DMS53 treated with DMSO at 0.1 percent for 48 hours (cell line): ENCODE measurements around the gene MYO18B.
"Not testable (repeated sequence)": the region's sequence is repeated elsewhere in the genome, so short reads cannot be mapped to it uniquely, and the experiment has no call there.

Experiments
- DNase-seq: peaks from one replicate; lab custom pipeline; 2025; ENCODE audit not compliant: unreplicated experiment; lab: John Stamatoyannopoulos, UW

Gene MYO18B

GRCh38 chr22:25970999-25971811 lies 229.2 kb downstream of the MYO18B start:
- DNase-seq = no peak

GRCh38 chr22:25972397-25972796 lies 230.4 kb downstream of the MYO18B start:
- no peak for DNase-seq

GRCh38 chr22:25976356-25976755 lies 234.4 kb downstream of the MYO18B start:
- DNase-seq = no peak

- DNase-seq = no peak
Observed at GRCh38 chr22:25979968-25980367, 238.0 kb downstream of the MYO18B start.

GRCh38 chr22:25984911-25985310 lies 242.9 kb downstream of the MYO18B start:
- not testable (repeated sequence) for DNase-seq

GRCh38 chr22:25987948-25988347 lies 246.0 kb downstream of the MYO18B start:
- no peak for DNase-seq

GRCh38 chr22:25990940-25991339 lies 249.0 kb downstream of the MYO18B start:
- no peak for DNase-seq

GRCh38 chr22:25992331-25992730 lies 250.3 kb downstream of the MYO18B start:
- no peak for DNase-seq

GRCh38 chr22:25996669-25997068 lies 254.7 kb downstream of the MYO18B start:
- DNase-seq = no peak

GRCh38 chr22:25997886-25998775 lies 256.1 kb downstream of the MYO18B start:
- no peak for DNase-seq

GRCh38 chr22:26002456-26002855 lies 260.5 kb downstream of the MYO18B start:
- DNase-seq = no peak

- DNase-seq = no peak
Observed at GRCh38 chr22:26004477-26004876, 262.5 kb downstream of the MYO18B start.

GRCh38 chr22:26008587-26008986 lies 266.6 kb downstream of the MYO18B start:
- DNase-seq = no peak

GRCh38 chr22:26016916-26017315 lies 274.9 kb downstream of the MYO18B start:
- DNase-seq = no peak

- DNase-seq = no peak
Observed at GRCh38 chr22:26017932-26018331, 275.9 kb downstream of the MYO18B start.

- no peak for DNase-seq
Observed at GRCh38 chr22:26019596-26019995, 277.6 kb downstream of the MYO18B start.

GRCh38 chr22:26021516-26021915 lies 279.5 kb downstream of the MYO18B start:
- no peak for DNase-seq

GRCh38 chr22:26023104-26023775 lies 281.3 kb downstream of the MYO18B start:
- no peak for DNase-seq

- DNase-seq = no peak
Observed at GRCh38 chr22:26025626-26026025, 283.6 kb downstream of the MYO18B start.

- DNase-seq = no peak
Observed at GRCh38 chr22:26027341-26027740, 285.4 kb downstream of the MYO18B start.

GRCh38 chr22:26031641-26032040 lies 289.7 kb downstream of the MYO18B start:
- DNase-seq = no peak
